GM21619 (cell line): ENCODE measurements around the gene ACTG2.
"Not testable (repeated sequence)": the region's sequence is repeated elsewhere in the genome, so short reads cannot be mapped to it uniquely, and the experiment has no call there.

ENCODE experiments used
- ATAC-seq: cut with Tn5 transposase; IDR thresholded peaks from one replicate; pipeline ENCODE4 v1.9.1; 2021; ENCODE audit not compliant: unreplicated experiment

Gene ACTG2

DNA sequence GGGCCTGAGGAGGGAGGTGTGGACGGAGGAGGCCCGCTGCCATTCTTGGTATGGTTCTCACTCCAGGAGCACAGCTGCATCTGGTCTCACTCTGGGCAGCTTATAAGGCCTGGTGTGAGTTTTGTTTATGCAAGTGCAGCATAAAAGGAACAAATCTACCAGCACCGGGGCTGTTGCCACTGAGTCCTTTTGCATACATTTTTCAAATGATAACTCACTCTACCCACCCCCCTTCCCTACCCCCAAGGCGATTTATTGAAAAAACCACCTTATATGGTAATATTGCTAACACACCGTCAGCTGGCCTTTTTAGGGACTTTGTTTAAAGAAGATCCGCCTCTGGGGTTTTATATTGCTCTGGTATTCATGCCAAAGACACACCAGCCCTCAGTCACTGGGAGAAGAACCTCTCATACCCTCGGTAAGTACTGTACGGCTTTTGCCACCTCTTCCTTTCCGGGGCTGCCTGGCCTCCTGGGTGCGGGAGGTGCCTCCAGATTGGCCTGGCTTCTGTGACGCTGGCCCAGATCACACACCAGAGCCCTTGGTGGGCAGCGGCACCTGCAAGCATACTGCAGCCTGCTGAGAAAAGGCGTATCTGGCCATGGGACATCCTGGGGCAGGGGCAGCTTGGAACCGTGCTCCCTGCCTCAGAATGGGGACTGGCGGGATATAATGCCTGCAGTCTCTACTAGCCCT, at the start of gene ACTG2:
ACTG2 (plus strand) TSS at position 378 of the 699 bp plus-strand sequence. CDS start 8,304 bp downstream, outside the sequence.
- no peak for ATAC-seq

DNA sequence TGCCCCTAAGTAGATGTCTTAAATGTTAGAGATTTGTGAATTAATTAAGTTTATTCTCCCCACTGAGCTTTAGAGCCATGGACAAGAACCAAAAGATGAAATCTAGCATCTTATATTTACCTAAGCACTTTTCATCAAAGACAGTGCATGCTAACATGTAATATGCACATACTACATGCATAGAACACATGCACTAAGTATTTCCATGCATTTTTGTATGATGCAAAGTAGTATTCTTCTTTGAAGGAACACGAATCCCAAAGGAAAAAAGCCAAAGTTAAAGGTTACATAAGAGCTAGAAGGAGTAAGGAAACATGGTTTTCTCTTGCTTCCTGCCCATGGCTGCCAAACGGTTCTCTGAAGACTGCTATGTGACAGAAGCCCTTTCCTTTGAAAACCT, 48.7 kb upstream of the ACTG2 start:
- ATAC-seq, result no peak

DNA sequence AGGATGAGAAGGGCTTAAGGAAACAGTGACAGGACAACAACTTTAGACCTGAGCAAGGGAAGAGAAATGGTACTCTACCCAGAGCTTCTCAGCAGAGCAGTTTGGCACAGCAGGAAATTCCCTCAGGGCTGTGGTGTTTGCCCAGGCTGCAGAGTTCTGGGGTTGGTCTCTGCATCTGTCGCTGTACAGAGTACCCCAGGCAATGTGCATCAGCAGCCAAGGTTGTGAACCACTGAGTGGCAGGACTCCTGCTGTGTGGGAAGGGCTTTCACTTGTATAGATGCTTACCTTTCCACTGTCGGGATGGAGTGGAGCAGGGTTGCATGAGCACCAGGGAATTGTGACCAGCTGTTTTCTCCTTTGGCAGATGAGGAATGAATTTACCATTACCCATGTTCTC, 42.8 kb upstream of the ACTG2 start:
- ATAC-seq, result no peak

DNA sequence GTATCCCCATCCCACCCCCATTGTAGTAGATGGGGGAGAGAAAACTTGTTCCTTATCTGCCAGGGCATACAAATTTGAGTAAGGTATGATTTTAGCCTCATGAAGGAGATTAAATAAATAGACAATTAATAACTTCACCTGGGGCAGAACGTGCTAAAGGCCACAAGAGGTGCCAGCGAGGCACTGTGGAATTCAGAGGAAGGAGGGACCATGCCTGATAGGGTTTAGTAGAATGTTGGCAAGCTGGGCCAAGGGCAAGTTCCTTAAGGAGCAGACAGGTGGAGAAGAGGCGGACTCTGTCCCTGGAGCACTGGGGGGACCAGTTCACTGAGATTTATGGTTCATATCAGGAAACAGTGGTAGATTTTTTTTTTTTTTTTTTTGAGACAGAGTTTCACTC, 41.5 kb upstream of the ACTG2 start:
- ATAC-seq, result no peak

DNA sequence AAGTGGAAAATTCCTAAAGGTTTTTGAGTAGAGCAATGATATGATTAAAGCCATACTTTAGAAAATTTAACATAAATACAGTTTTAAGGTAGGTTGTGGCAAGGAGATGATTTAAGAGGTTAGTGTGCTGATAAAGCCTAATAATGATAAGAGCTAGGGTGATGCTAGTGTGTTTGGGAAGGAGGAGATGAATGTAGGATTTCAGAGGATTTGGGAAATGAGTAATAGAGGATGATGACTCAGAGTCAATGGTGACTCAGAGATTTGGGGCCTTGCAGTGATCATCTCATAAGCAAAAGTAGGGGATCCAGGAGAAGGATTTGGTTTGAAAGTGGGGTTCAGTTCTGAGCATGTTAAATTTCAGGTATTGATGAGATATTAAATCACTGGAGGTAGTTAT, 40.8 kb upstream of the ACTG2 start:
- ATAC-seq, result no peak

DNA sequence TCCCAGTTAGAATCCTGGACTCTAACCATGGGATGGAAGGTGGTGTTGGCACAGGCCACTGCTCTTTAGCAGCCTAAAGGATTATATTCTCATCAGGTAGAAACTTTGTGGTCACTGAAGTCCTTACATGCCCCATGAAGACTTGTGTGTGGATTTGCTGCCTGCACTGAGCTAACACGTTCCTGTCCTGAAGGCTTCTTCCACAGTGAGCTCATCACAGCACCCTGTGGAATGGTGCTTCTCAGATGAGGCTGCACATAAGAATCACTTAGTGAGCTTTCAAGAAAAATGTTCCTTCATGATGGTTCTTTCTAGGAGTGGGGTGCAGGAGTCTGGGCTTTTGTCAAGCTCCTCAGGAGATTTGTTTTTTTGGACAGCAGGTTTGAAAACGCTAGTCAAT, 37.3 kb upstream of the ACTG2 start:
- no peak for ATAC-seq

DNA sequence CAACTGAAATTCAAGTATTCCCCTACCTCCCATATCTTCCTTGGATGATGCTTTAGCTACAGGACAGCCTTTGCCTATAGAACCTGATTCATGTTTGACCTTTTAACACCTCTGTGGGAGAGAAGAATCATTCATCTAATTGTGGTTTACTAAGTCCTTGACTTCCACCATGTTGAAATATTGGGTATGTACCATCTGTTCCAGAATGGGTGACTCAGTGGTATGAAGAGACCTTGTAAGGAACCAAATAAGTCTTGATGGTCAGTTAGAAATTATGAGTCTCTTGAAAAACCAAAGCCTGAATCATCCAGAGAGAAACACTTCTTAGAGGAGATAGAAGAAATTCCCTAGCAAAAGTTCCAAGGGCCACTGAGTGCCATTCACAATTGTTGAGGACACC, 36.6 kb upstream of the ACTG2 start:
- no peak for ATAC-seq

DNA sequence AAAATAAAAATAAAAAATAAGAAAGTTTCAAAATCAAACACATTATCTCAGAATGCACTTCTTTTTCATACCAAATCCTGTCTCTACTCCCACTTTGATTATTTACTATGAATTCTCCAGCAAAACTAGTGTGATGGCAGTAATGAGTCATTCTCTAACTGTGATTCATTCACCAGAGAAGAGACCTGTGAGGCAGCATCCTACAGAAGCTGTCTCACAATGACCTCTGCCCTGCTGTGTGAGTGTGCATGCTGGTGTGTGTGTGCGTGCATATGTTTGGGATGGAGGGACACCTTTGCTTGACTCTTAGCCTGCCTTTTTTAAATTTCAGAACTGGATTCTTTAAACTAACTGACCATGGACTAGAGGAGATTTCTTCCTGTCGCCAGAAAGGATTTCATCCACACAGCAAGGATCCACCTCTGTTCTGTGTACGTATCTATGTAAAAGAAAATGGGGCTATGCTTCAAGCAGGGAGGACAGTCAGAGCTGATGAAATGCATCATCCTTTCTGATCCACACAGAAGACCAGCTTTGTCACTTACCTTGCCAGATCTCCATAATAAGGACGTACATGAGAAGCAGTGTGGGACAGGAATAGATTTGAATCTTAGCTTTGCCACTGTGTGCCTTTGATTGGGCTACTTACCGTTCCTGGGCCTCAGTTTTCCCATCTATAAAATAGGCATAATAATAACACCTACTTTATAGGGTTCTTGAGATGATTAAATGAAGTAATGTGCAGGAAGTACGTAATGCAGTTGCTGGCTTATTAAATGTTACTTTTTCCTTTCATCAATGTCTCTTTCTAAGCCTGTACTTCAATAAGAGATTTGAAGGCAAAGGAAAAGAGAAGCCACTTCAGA, 32.9 kb upstream of the ACTG2 start:
- ATAC-seq, result no peak

DNA sequence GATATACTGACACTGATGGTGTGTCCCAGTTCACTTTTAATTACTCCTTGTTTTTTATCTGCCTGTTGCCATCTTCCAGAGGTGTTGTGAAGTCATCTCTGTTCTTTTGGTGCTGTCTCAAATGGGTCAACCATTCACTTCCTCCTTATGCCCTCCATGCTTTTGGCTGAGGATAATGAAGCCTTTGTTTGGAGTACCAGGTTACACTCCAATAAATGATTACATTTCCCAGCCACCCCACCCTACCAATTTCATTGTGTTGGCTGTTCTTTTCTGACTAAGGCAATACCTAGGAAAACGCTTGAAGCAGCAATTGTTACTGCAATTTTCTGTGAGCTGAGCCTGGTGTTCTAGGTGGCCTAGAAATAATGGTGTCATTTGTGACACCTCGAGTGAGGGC, 29.8 kb upstream of the ACTG2 start:
- ATAC-seq, result no peak

DNA sequence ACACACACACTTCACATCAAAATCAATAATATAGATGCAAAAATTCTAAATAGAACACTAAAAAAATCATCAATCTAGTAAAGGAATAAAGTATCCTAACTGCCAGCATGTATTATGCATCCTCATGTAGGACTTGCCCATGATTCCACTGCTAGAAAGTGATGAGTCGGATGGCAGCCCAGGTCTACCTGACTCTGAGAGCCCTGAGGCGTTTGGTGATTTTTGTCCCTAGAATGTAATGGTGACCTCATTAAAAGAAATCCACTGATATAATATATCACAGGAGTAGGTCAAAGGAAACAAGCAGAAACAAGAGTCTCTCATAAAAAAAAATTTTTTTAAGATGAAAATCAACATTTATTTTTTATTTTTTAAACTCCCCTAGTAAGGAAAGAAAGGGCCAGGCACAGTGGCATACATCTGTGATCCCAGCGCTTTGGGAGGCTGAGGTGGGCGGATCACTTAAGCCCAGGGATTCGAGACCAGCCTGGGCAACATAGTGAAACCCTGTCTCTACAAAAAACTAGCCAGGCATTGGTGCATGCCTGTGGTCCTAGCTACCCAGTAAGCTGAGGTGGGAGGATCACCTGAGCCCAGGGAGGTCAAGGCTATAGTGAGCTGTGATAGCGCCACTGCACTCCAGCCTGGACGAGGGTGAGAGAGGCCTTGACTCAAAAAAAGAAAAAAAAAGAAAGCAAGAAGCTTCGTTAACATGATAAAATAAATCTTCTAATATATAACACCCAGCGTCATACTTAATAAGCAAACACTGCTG, 24.4 kb upstream of the ACTG2 start:
- ATAC-seq, result no peak

DNA sequence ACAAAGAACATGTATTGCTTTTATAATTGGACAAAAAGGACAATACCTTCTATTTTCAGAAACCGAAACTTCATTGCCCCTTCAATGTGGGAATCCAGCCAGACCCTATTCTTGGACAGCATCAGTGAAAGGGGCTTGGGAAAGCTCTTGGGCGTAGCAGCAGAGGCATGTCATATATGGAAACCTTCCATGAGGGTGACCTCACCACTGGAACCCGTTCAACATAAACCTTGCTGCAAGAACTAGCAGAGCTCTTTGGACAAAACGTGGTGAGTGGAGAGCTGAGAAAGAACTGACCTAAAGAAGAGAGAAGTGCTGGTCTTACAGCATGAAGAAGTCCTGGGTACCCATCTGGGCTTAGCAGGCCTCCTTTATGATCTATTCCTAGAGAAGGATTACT, 22.7 kb upstream of the ACTG2 start:
- no peak for ATAC-seq

DNA sequence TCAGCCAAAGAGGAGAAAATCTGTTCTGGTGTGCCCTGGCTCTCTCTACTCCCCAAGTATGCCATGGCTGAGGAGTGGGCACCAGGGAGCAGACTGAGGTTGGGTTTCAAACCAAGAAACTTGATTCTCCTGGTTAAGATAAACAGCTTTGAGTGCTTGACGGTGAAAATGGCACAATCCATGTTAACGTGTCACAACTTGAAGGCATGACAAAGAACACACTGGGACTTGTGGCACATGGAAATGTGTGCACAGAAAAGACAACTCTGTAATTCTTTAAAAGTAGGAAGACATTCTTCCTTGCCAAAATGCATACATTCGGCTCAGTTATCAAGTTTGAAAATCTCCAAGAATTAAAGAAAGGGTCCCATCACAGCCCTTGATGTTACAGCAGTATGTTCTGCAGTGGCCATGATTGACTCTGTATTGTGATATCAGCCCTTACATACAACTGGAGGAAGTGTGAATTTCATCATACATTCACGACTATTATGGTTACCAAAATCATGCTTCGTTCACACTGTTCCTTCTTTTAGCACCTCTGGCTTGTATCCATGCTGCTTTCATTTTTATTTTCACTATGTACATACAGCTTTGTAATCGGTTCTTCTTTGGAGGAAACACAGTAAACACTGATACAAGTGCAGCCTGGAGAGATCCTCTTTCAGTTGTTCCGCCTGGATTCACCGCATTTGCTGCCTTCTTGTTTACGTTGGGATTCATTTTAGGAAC, 15.6 kb upstream of the ACTG2 start:
- no peak for ATAC-seq

DNA sequence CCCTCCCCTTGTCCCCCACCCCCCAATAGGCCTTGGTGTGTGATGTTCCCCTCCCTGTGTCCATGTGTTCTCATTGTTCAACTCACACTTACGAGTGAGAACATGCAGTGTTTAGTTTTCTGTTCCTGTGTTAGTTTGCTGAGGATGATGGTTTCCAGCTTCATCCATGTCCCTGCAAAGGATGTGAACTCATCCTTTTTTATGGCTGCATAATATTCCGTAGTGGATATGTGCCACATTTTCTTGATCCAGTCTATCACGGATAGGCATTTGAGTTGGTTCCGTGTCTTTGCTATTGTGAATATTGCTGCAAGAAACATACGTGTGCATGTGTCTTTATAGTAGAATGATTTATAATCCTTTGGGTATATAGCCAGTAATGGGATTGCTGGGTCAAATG, 14.8 kb upstream of the ACTG2 start:
- not testable (repeated sequence) for ATAC-seq

DNA sequence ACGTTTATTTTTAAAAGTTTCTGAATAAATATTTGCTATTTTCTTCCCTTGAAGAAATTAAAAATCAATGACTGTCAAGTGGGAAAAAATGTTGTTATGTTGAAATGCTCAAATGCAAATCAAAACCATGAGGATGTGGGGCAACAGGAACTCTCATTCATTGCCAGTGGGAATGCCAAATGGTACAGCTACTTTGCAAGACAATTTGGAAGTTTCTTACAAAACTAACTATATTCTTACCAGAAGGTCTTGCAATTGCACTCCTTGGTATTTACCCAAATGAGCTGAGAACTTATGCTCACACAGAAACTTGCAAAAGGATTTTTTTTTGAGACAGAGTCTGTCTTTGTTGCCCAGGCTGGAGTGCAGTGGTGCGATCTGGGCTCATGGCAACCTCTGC, 7.4 kb upstream of the ACTG2 start:
- ATAC-seq, result no peak

DNA sequence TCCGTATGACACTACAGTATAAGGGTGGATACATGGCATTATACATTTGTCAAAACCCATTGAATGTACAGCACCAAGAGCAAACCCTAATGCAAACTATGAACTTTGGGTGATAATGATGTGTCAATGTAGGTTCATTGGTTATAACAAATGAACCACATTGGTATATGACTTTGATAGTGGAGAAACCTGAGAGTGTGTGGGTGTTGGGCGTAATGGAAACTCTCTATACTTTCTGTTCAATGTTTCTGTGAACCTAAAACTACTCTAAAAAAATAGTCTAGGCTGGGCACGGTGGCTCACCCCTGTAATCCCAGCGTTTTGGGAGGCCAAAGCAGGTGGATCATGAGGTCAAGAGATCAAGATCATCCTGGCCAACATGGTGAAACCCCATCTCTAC, 6.5 kb upstream of the ACTG2 start:
- ATAC-seq, result no peak

DNA sequence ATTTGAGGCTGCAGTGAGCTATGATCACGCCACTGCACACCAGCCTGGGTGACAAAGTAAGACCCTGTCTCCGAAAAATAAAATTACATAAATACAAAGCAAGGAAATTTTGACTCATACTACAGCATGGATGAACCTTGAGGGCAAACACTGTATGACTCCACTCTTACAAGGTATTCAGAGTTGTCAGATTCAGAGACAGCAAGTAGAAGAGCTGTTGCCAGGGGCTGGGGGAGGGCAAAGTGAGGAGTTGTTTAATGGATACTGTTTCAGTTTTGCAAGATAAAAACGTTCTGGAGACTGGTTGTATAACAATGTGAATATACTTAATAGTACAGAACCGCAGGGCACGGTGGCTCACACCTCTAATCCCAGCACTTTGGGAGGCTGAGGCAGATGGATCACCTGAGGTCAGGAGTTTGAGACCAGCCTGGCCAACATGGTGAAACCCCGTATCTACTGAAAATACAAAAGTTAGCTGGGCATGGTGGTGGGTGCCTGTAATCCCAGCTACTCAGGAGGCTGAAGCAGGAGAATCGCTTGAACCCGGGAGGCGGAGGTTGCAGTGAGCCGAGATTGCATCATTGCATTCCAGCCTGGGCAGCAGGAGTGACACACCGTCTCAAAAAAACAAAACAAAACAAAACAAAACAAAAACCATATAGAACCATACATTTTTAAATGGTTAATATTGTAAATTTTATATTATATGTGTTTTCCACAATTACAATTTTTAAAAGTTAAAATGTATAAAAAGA, 5.0 kb upstream of the ACTG2 start:
- not testable (repeated sequence) for ATAC-seq

DNA sequence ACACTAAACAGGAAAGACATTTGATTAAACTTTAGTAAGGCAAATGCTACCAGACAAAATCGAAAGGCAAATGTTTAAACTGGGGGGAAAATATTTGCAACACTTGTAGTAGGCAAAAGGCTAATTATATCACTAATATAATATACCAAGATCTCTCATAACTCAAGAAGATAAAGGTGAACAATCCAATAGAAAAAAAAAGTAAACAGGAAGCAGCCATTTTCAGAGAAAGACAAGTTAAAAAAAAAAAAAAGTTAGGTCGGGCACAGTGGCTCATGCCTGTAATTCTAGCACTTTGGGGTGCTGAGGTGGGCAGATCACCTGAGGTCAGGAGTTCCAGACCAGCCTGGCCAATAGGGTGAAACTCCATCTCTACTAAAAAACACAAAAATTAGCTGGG, 4.4 kb upstream of the ACTG2 start:
- no peak for ATAC-seq

DNA sequence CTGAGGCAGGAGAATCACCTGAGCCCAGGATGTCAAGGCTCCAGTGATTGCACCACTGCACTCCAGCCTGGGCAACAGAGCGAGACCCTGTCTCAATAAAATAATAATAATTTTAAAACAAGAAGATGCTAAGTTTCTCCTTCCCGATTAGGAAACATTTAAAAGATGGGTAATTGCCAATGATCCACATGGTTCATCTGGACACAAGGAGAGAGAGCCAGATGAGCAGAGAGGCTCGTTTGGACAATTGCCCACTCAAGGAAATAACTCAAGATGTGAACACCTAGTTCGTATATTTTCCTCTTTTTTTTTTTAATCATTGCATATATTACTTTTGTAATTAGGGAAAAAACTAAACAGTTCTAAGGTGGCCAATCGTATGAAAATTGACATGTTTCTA, 3.6 kb upstream of the ACTG2 start:
- ATAC-seq, result no peak

DNA sequence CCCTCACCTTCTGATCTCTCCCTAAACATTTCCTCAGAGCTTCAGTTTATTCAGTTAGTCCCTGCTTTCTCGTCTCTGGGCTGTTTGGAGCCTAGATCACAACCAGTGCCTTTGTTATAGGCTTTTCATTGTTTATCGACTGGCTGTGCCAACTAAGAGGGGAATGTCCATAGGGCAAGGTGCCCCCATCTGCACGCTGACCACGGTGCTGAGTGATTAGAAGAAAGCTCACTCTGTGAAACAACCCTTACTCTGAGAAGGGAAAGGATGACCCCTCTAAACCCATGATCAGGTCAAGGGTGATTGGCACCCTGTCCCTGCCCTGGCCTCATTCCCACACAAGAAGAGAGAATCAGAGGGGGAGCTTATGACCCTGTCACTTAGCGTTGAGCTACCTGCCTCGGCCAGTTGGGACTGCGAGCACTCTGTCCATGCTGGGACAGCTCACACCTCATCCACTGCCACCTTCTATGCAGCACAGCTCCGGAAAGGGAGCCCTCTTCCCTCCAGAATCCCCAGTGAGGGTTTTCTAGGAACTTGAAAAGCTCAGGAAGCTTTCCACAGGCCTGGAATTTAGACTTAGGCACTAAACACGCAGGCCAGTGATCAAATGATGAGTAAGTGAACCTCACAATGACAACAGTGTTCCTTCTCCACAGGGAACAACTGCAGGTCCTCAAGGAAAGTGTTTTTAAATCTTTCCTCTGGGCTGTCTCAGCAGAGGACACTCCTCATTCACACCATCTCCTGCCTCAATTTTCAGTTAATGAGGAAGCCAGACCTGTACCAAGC, 2.3 kb upstream of the ACTG2 start:
- ATAC-seq, result no peak
